ENCODE results near the gene SLC35F5. TPM values are rescaled to one million over a fixed set of nuclear protein-coding genes. Genes with fewer than 3 reads are reported as not detected.

SLC35F5 gene
- total and polyA plus RNA-seq, 7 donors: 11.6 to 59.7 (median 54.2) TPM

DNA sequence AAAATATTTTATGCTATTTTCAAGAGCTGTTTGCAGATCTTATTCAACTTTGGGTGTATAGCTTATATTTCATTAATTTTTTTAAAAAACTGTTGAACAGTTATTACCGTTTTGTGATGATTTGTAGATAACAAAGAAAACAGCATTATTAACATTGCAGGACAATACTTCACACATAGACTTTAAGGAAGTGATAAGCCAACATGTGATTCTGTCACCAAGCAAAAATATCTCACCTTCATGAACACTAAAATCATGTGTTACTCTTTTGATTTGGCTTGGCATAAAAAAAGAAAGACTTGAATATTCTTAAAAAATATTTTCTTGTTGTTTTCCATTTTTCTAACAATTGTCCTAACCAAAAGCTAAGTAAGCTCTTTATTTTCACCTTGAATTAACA lies 33.0 kb downstream of the SLC35F5 start:
- 82 to 95% methylated on average over 1 of the region's 1 CpG for WGBS, 2 donors
- no peaks in the 10 kb centered on the region for H3K9me3 ChIP-seq

DNA sequence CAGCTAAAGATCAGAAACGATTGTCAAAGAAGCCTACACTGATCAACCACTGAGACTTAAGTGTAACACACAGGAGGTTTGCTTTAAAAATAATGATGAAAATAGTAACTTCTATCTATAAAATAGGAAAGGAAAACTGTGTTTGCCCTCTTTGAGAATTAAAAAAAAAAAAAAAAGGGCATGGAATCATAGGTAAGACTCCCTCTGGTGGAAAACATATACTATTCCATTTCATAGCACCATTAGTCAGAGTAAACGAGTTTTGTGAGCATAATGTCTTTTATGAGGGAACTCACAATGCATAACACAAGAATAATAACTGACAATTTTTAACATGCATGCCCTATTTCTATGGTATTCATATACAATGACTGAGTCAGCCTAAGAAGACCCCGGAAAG lies 36.3 kb downstream of the SLC35F5 start:
- 46 to 67% methylated on average over 3 of the region's 3 CpGs for WGBS, 2 donors
- Histone ChIP-seq H3K4me1 (no peaks in the 10 kb centered on the region), H3K4me3 (no peak overlapping the region), H3K36me3 (peaks cover 0 to 63% (median 7%) of the 10 kb centered on the region in 4 donors), H3K27ac (no peak overlapping the region), H3K9me3 (no peaks in the 10 kb centered on the region), H3K27me3 (no peaks in the 10 kb centered on the region)
- DNase-seq: no peak
- TF ChIP-seq CTCF (IDR thresholded peaks at IDR 0.05) (peak in 1 of 4 experiments; percentile 29), POLR2AphosphoS5 (IDR thresholded peaks at IDR 0.05) (no peak), POLR2A (IDR thresholded peaks at IDR 0.05) (no peak), EP300 (IDR thresholded peaks at IDR 0.05) (no peak)
- intact Hi-C loops (cut with DNase I): no loop called here

More for the DNA sequence above, 33.0 kb downstream of the SLC35F5 start:
- H3K4me1 ChIP-seq: no peaks in the 10 kb centered on the region
- no peak overlapping the region for H3K27ac ChIP-seq
- no peak overlapping the region for H3K4me3 ChIP-seq
- DNase-seq: no peak
- intact Hi-C loops (cut with DNase I): no loop called here
- H3K36me3 ChIP-seq: peaks cover 0 to 64% (median 5%) of the 10 kb centered on the region in 4 donors
- TF ChIP-seq EP300 (IDR thresholded peaks at IDR 0.05): no peak
- TF ChIP-seq POLR2A (IDR thresholded peaks at IDR 0.05): no peak
- no peaks in the 10 kb centered on the region for H3K27me3 ChIP-seq

GRCh38 chr2:113716291-113716690 lies 40.2 kb downstream of the SLC35F5 start:
- Histone ChIP-seq H3K27ac (no peak overlapping the region), H3K9me3 (no peaks in the 10 kb centered on the region), H3K4me3 (no peak overlapping the region), H3K27me3 (no peaks in the 10 kb centered on the region), H3K4me1 (no peaks in the 10 kb centered on the region), H3K36me3 (peaks cover 0 to 75% (median 11%) of the 10 kb centered on the region in 4 donors)
- TF ChIP-seq EP300 (IDR thresholded peaks at IDR 0.05): no peak
- no peak for TF ChIP-seq POLR2AphosphoS5 (IDR thresholded peaks at IDR 0.05)
- no peak for TF ChIP-seq POLR2A (IDR thresholded peaks at IDR 0.05)
- intact Hi-C loops (cut with DNase I): no loop called here
- DNase-seq: no peak
- WGBS, 2 donors: 87 to 92% methylated on average over 3 of the region's 3 CpGs

DNA sequence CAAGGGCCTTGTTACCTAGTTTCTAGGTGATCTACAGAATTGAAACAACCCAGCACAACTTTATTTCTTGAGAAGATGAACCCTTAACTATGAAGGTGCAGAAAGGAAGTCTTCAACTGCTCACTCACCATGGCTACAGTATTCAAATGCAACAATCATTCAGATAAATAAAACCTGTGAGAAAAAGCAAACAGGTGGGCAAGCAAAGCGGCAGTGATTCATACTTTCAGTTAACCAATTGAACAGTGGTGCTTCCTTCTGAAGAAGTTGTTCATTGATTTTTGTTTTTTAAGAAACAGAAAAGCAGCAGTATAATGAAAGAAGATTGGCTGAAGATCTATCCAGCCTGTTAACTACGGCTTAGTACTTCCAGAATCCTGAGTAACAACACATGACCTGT lies 43.5 kb downstream of the SLC35F5 start:
- Histone ChIP-seq H3K27ac (no peak overlapping the region), H3K9me3 (no peaks in the 10 kb centered on the region), H3K4me3 (no peak overlapping the region), H3K27me3 (no peaks in the 10 kb centered on the region), H3K4me1 (no peaks in the 10 kb centered on the region), H3K36me3 (peaks cover 0 to 65% (median 9%) of the 10 kb centered on the region in 4 donors)
- no peak for DNase-seq
- 95 to 98% methylated on average over 2 of the region's 2 CpGs for WGBS, 2 donors
- intact Hi-C loops (cut with DNase I): no loop called here
- TF ChIP-seq EP300 (IDR thresholded peaks at IDR 0.05): no peak
- TF ChIP-seq POLR2AphosphoS5 (IDR thresholded peaks at IDR 0.05): no peak
- no peak for TF ChIP-seq POLR2A (IDR thresholded peaks at IDR 0.05)
- no peak for TF ChIP-seq CTCF (IDR thresholded peaks at IDR 0.05)

- intact Hi-C loops (cut with DNase I): no loop called here
- H3K27me3 ChIP-seq: no peaks in the 10 kb centered on the region
- TF ChIP-seq POLR2A (IDR thresholded peaks at IDR 0.05) (no peak), POLR2AphosphoS5 (IDR thresholded peaks at IDR 0.05) (no peak), CTCF (IDR thresholded peaks at IDR 0.05) (no peak), EP300 (IDR thresholded peaks at IDR 0.05) (no peak)
- DNase-seq: no peak
- H3K4me3 ChIP-seq: no peak overlapping the region
- H3K9me3 ChIP-seq: no peaks in the 10 kb centered on the region
- H3K27ac ChIP-seq: no peak overlapping the region
- 59 to 86% methylated on average over 1 of the region's 1 CpG for WGBS, 2 donors
- H3K36me3 ChIP-seq: peaks cover 0 to 56% (median 9%) of the 10 kb centered on the region in 4 donors
- no peaks in the 10 kb centered on the region for H3K4me1 ChIP-seq
Observed at GRCh38 chr2:113711851-113712250, 44.6 kb downstream of the SLC35F5 start.

- no peaks in the 10 kb centered on the region for H3K4me1 ChIP-seq
- H3K9me3 ChIP-seq: no peaks in the 10 kb centered on the region
- no peak overlapping the region for H3K4me3 ChIP-seq
- H3K27me3 ChIP-seq: no peaks in the 10 kb centered on the region
- 23 to 77% methylated on average over 3 of the region's 3 CpGs for WGBS, 2 donors
- H3K27ac ChIP-seq: no peak overlapping the region
- DNase-seq: no peak
- intact Hi-C loops (cut with DNase I): no loop called here
- TF ChIP-seq POLR2A (IDR thresholded peaks at IDR 0.05): no peak
- no peak for TF ChIP-seq POLR2AphosphoS5 (IDR thresholded peaks at IDR 0.05)
- no peak for TF ChIP-seq EP300 (IDR thresholded peaks at IDR 0.05)
- no peak for TF ChIP-seq CTCF (IDR thresholded peaks at IDR 0.05)
- H3K36me3 ChIP-seq: peaks cover 0 to 41% (median 7%) of the 10 kb centered on the region in 4 donors
Observed at GRCh38 chr2:113709022-113709421, 47.4 kb downstream of the SLC35F5 start.

All from sigmoid colon (tissue), 7 donors.